Measurements from ENCODE around the gene ALDH5A1.

- TF ChIP-seq CTCF (conservative IDR thresholded peaks at IDR 0.05) = no peak
- TF ChIP-seq ZFX (IDR thresholded peaks at IDR 0.05) = no peak
Measured at GRCh38 chr6:24448396-24448795, 46.4 kb upstream of the ALDH5A1 start.
